HEK293T (cell line): ENCODE data around the gene PAK6.

Experiments used
- BHLHE40 ChIP-seq: fragments of 450-650 bp; IDR thresholded peaks from 2 replicates; pipeline ENCODE4 v1.6.1; 2016; ENCODE audit warnings: mild to moderate bottlenecking, moderate library complexity, borderline replicate concordance
- CTBP1 ChIP-seq: fragments of 450-650 bp; IDR thresholded peaks from 2 replicates; pipeline ENCODE4 v1.6.1; 2016; ENCODE audit warnings: borderline replicate concordance
- ELF4 ChIP-seq: fragments of 450-650 bp; IDR thresholded peaks from 2 replicates; pipeline ENCODE4 v1.6.1; 2017; ENCODE audit warnings: antibody characterized with exemption
- FOXA1 ChIP-seq: fragments of 450-650 bp; IDR thresholded peaks from 2 replicates; pipeline ENCODE4 v1.6.1; 2016; ENCODE audit warnings: mild to moderate bottlenecking
- FOXK2 ChIP-seq: fragments of 450-650 bp; IDR thresholded peaks from 2 replicates; pipeline ENCODE4 v1.6.1; 2016; ENCODE audit warnings: mild to moderate bottlenecking
- FOXM1 ChIP-seq: fragments of 450-650 bp; IDR thresholded peaks from 2 replicates; pipeline ENCODE4 v1.6.1; 2017; ENCODE audit warnings: mild to moderate bottlenecking, borderline replicate concordance
- HDGF ChIP-seq: fragments of 450-650 bp; IDR thresholded peaks from 2 replicates; pipeline ENCODE4 v1.6.1; 2017; ENCODE audit warnings: antibody characterized with exemption, borderline replicate concordance
- L3MBTL2 ChIP-seq: fragments of 450-650 bp; conservative IDR thresholded peaks from 2 replicates; pipeline ENCODE4 v1.6.1; 2016; ENCODE audit warnings: mild to moderate bottlenecking
- NFRKB ChIP-seq: fragments of 450-650 bp; IDR thresholded peaks from 2 replicates; pipeline ENCODE4 v1.6.1; 2016; ENCODE audit warnings: mild to moderate bottlenecking, moderate library complexity
- PKNOX1 ChIP-seq: fragments of 450-650 bp; IDR thresholded peaks from 2 replicates; pipeline ENCODE4 v1.6.1; 2016
- SP1 ChIP-seq: fragments of 450-650 bp; IDR thresholded peaks from 2 replicates; pipeline ENCODE4 v1.6.1; 2017
- SUZ12 ChIP-seq: fragments of 450-650 bp; IDR thresholded peaks from 2 replicates; pipeline ENCODE4 v1.6.1; 2016; ENCODE audit warnings: mild to moderate bottlenecking
- TARDBP ChIP-seq: fragments of 450-650 bp; IDR thresholded peaks from 2 replicates; pipeline ENCODE4 v1.6.1; 2016

- TF ChIP-seq PKNOX1 = no peak
- no peak for TF ChIP-seq FOXA1
- no peak for TF ChIP-seq HDGF
- TF ChIP-seq CTBP1 = no peak
- TF ChIP-seq ELF4 = no peak
- no peak for TF ChIP-seq NFRKB
- no peak for TF ChIP-seq SUZ12
- TF ChIP-seq BHLHE40 = no peak
- no peak for TF ChIP-seq L3MBTL2
- no peak for TF ChIP-seq SP1
- no peak for TF ChIP-seq FOXM1
- TF ChIP-seq FOXK2 = no peak
- no peak for TF ChIP-seq TARDBP
These were observed 9.3 kb downstream of the PAK6 start for GRCh38 chr15:40248006-40248783.
